ENCODE results near the gene DGKG. TPM values are rescaled to one million over a fixed set of nuclear protein-coding genes. Genes with fewer than 3 reads are reported as not detected.

DGKG gene
- total RNA-seq, 1 experiment from 2014 or later = 0.36 TPM

DNA sequence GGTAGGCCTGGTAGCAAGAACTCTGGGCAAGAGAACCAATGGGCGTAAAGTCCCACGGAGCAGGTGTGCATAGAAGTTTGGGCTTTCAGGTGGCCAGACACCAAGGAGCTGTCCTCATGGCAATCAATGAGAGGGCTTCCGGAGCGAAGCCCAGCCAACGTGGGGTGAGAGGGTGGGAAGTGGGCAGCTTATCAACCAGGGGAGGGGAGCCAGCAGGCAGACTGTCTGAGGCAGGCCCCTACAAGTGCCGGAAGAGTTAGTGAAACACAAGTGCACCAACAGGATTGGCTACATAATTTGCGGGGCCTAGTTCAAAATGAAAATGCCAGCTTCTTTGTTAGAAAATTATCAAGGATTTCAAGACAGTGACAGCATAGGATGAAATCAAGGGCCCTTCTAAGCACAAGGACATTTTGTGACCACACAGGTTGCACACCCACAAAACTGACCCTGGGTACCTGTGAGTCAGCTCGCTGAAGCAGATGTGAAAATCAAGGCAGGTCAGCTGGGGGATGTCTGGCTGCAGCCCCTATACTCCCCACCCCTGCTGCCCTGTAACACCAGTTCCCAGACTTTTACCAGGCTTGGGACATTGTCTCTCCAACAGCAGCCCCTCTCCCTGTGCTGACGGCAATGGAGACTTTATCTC is 151.1 kb downstream of the DGKG start:
- DNase-seq (ENCODE audit: low spot score) = no peak

DNA sequence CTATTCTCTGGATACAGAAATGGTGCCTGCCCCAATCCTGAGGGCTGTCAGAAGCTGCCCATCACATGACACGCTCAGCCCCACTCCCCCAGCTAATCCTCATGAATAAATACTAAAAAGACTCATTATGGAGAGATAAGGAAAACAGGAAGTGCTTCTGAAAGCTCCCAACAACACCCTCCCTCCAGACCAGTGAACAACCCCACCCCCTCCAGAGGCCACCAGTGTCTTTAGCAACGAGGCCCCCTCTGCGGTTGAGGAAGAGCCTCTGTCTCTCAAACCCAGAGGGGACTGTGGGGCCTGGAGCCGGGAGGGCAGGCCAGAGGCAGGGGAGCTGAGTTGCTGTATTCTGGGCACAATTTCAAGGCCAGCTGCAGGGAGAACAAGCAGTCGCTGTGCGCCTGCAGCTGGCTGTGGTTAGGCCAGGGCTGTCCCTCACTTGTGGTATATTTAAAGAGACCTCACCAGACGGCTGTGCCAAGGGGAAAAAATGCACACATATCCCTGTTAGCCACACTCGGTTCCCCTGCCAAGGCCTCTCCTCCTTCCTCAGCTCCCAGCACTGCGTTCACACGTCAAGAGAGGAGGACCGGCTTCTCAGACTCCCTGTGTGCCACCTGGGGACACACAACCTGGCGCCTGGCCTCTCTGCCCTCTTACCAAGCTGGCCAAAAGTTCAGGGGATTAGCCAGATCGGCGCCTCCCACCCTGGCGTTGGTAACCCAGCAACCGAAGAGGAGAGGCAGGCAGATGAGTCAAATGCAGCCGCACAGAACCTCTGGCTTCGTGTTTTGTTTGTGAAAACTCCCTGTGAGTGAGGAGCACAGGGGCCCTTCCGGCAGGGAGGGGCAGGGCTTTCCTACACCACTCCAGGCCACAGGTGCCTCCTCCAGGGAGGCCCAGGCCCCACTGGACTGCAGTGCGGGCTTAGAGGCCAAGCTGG is 152.0 kb downstream of the DGKG start:
- peak; percentile 32 for DNase-seq (ENCODE audit: low spot score)

DNA sequence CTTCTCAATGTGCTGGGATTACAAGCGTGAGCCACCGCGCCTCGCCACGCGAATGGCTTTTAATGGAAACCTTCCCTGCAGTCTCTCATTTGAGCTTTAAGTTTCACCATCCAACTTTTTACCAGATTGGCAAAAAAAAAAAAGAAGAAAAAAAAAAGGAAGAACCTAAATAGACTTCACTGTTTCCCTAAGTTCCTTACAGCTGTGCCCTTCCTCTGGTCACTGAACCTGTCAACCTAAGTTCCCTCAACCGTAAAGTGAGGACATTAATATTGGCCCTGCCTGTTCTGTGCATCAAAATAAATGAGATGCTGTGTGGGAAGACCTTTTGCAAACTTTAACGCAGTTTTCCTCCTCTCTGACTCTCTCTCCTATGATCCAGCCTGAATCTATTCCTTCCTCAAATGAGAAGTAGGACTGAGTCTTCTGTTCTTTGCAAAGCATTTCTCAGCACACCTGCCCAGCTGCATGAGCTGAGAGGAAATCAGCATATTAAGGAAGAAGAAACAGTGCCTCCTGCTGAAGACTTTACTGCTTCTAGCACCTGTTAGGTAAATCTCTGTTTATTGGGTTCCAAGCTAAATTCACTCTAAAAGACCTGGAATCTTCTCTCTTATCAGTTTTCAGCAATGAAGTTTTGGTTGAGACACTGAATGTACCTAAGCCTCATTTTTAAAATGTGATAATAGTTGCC is 153.6 kb downstream of the DGKG start:
- peak; percentile 8 for DNase-seq (ENCODE audit: low spot score)

DNA sequence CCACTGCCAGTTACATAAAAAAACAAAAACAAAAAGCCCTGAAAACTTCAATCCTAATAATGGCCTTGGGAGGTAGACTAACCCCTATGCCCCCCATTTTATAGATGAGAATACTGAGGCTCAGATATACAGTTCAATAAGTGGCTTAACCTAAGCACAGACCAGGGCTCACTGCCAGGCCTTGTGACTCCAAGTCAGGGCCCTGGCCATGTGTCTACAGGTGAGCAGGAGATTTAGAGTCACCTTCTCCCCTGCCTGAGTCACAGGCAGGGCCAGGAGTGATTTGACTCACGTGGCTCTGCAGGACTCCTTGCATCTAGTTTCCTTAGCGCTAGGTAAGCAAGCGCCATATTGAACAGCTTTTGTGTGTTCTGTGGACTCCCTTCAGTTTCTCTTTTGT is 154.5 kb downstream of the DGKG start:
- no peak for DNase-seq (ENCODE audit: low spot score)

DNA sequence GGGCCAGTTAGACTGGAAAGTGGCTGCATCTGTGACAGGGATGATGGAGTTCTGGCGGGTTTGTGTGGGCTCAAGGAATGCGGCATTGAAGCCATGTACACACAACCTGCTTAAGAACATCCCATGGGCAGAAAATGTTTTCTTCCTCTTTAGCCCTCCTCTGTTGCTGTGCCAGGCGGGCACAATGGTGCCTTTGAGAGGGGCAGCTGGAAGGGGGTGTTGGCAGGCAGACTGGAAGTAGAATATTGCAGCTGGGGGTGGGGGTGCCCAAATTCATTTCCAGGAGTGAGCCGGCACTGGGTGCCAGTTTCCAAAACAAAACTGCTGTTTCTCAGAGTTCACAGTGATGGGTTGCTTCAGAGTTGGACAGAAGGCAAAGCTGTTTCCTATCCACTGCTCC is 161.3 kb downstream of the DGKG start:
- no peak for DNase-seq (ENCODE audit: low spot score)

DNA sequence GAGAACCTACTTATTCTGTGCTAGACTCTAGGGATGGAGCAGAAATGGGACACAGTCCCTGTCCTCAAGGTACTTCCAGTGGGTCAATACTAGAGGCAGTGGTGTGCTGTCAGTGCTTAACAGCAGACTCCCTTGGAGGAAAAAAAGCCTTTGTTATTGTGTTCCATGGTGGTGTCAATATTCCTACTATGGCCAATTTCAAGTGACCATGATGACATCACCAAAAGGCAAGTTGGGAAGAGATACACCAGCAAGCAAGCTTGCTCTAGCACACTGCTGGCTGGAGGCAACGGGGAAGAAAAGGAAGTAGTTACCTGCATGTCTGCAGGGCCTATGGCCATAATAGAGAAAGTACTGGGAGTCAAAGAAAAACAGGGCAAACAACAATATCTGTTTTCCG is 163.6 kb downstream of the DGKG start:
- DNase-seq (ENCODE audit: low spot score) = no peak

DNA sequence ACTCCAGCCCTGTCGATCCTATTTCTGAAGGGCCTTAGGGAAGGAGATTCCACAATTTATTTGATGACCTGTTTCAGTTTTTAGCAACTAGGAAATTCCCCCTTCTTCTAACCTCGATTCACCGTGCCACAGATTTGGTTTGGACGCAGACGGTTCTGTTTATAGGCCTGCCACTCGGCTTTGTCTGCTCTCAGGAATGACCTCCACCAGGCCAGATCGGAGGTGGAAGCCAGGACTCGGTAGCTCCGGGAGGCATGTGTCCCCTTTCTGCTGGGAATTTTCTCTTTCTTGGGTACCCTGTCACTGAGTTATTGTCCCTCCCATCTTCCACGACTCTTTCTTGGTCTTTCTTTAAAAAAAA is 167.6 kb downstream of the DGKG start:
- no peak for DNase-seq (ENCODE audit: low spot score)

DNA sequence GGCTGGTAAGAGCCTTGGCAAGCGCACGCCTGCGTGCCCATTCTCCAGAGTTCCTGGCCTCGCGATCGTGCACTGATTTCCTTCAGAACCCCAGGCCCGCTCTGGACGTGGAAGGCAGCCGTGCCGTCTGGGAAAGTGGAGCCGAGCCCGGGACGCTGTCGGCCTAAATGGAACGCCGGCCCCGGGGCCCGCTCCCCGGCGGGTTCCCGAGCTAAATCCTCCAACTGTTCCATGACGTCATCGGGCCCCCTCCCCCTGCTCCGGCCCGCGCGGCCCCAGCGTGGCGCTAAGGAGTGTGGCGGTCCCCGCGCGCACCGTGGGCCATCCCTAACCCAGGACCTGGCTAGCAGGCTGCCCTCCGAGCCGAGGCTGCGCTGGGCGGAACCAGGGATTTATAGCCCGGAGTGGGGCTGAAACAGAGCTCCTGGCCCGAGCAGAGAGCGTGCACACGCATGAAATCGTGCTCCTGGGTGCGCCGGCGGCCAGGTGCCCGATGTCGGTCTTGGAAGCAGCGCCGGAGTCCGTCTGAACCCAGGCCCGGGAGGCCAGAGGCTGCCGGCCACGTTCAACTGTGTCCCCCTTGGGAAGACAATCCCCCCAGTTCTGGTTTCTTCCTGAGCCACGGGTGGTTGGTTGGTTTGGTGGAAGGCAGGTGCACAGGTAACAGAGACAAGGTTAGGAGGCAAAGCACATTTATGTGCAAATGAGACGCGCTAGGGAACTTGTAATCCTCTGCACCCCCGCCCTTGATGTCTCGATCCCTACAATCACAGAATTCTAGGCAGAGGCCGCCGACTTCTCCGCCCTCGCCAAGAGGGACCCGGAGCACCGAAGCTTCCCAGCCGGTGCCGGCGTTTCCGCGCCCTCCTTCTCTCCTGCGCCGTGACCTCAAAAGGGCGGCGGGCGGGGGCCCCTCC is 168.2 kb downstream of the DGKG start:
- no peak for DNase-seq (ENCODE audit: low spot score)

DNA sequence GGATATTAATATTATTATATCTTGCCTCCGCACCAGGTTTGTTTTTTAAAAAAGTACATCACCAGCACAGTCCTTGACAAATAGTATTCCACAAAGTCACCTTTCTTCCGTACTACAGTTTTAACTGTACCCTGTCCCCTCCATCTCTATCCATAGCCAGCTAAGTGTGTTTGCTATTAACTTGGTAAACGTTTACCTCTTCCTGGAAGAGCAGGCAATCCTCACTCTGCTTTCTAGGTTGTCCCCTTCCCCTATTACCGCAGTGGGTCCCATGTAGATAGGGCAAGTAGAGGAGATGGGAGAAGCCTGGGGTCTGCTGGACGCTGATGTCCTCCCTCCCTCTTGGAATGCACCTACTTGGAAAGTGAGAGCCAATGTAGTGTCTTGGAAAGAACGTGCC is 169.2 kb downstream of the DGKG start:
- no peak for DNase-seq (ENCODE audit: low spot score)

DNA sequence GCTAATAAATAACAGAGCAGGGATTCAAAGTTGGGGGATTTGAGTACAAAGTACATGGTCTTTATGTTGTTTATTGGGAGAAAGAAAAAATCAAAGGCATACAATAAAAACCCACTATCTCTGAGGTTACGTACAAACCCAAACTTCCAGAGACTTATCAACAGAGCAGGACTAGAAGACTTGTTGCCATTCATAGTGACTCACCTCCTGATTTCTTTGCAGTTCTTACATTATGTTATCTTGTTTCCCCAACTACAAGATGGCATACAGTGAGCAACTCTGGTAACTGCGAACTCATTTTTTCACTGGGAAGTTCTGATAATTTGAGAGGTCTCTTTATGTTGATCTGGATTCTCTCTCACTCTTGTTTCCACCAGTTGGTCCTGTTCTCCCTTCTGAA is 172.5 kb downstream of the DGKG start:
- no peak for DNase-seq (ENCODE audit: low spot score)

DNA sequence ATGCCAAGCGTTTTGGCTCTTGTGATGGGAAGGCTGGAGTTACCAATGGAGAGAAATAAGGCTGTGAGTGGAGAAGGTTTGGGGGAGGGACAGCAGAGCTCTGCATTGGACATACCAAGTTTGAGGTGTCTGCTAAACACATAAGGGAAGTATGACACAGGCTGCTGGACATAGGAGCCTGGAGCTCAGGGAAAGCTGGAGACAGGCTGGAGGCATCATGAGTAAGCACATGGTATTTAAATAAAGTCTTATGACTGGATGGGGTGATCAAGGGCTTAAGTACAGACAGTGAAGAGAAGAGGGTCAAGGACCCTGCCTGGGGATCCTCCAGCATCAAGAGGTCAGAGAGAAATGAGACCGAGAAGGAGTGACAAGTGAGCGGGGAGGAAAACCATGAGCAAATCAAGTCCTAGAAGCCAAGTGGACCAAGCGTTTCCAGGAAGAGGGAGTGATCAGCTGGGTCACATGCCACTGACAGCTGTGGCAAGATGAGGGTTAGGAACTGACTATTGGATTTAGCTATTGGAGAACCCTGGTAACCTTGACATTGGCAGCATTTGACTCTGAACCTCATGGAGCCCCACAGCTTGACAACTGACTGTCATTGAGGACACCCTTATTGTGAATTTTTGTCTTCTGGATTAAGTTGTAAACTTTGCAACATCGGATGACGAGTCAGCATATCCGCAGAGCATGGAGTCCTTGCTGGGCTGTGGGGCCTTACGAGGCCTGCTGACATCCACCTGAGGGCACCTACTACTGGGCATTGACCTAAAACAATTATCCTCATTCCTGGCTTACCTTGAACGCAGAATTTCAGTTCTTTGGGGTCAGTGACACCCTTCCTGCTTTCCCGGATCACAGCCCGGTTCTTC is 174.4 kb downstream of the DGKG start:
- DNase-seq (ENCODE audit: low spot score) = no peak

DNA sequence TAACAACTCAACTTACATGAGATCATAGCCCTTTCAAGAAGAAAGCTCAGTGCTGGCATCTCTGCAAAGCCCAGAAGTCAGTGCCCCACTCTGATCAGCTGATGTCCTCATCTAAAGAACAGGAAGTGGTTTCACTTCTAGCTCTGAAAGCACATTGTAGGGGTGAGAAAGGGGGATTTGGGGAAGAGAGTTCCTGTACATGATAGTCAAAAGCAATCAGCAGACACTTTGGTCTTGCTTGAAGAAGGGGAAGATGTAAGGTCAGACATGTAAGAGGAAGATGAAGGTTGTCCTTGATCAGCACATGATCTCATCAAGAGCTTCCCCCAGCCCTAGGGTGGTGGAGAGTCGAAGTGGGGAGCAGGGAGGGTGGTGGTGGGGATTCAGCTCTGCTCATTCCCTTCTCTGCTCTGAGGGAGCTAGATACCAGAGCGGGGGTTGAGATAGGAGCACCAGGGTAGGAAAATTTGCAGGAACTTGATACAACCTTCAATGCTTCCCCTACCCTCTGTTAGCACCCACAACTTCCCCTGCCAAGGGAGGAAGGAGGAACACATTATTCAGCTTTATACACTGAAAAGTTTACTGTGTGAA is 176.7 kb downstream of the DGKG start:
- DNase-seq (ENCODE audit: low spot score) = no peak

DNA sequence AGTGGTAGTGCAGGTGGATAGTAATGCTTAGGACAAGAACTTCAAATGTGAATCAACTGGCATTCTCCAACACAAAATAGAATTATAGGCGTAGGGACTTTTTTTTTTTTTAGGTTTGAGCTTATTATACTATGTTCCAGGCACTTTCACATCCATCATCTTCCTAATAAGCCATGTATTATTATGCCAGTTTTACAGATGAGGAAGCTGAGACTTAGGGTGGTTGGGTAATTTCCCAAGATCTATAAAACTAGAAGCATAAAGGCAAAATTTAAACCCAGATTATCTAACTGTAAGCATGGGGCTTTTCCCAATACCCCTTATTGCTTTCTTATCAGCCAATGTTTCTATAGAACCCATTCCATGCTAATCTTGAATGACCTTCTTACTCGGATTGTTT is 178.0 kb downstream of the DGKG start:
- no peak for DNase-seq (ENCODE audit: low spot score)

DNA sequence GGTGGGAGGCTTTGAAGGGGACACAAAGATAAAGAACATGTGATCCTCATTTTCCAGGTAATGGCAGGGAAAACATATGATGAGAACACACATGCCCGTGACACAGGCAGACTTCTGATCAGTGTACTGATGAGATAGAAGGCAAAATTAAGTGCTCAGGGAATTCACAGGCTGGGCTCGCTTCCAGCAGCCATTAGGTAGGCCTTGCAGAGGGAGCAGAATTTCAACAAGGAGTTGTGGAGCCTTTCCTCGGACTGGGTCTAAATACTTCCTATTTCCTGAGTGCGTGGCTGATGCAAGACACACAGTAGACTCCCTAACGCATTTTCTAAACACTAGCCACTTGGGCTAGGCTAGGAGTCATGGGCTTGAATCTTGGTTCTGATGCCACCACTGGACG is 179.2 kb downstream of the DGKG start:
- DNase-seq (ENCODE audit: low spot score) = no peak

DNA sequence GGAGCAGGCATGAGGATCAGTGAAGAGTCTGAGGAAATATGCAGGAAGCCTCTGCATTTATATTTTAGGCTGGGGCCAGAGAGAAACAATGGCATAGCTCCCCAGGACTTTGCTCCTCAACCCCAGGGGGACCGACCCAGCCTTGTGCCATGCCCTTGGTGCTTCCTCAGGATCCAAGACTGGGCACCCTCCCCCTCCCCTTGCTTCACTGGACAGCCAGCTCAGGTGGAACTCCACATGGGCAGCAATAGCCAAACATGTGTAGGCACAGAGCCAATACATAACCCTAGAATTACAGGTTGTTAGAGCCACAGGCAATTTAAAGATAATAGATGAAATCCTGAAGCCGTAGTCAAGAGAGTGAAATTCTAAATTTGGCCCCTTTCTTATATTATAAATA is 180.1 kb downstream of the DGKG start:
- no peak for DNase-seq (ENCODE audit: low spot score)

DNA sequence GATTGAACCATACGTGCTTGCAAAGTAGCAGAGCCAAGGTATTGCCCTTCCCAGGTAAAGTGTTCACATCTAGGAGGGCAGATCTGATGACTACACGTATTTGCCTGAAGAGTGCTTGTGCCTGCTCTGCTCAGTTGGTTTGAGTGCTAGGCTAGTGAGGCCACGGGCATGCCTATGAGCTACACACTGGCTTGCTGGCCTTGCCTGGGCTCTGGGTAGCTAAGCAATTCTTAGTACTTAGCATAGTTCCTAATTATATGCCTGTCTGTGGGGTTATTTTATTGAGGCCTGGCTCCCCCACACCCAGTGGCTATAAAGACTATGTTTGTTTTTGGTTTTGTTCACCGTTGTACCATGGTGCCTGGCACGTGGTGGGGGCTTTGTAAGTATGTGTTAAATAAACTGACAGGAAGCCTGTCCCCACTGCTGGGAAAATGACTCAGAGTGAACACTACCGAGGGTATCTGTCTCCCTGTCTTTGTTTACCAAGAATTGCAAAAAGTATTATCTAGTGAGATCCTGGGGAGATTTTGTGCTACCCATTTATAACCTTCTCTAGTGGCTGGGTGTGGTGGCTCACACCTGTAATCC is 181.0 kb downstream of the DGKG start:
- DNase-seq (ENCODE audit: low spot score) = no peak

DNA sequence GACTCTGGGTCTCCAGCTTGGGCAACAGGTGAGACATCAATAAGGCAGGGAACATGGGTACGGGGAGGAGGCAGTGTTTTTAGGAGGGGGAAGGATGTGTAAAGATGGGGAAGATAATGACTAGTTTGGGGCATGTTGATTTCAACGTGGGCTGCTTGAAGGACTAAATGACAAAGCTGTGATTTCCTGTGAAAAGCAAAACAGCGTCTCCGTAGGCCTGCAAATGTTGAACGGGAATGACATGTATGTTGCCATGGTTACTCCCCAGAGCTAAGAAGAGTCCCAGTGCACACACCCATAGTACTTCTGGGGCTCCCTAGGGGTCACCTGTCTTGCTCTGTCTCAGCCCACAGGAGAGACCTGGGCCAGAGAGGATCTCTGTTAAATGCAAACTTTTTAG is 181.9 kb downstream of the DGKG start:
- DNase-seq (ENCODE audit: low spot score) = no peak

DNA sequence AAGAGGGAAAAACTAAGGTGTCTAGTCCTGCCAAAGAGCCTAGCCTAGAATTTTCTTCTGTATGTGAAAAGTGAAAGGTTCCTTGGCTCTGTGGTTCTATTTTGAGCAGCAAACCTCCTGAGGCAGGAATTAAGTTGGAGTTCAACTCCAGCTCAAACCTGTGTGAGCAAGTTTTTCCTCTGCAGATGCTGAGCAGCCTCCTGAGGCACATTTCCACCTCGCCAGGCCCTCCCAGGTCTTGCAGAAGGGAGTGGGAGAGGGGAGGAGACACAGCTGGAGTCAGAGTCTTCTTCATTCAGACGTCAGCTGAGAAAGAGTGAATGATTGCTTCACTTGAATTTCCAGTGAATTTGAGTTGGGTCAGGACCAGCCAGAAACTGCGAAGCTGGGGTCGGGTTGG is 183.6 kb downstream of the DGKG start:
- DNase-seq (ENCODE audit: low spot score) = no peak

DNA sequence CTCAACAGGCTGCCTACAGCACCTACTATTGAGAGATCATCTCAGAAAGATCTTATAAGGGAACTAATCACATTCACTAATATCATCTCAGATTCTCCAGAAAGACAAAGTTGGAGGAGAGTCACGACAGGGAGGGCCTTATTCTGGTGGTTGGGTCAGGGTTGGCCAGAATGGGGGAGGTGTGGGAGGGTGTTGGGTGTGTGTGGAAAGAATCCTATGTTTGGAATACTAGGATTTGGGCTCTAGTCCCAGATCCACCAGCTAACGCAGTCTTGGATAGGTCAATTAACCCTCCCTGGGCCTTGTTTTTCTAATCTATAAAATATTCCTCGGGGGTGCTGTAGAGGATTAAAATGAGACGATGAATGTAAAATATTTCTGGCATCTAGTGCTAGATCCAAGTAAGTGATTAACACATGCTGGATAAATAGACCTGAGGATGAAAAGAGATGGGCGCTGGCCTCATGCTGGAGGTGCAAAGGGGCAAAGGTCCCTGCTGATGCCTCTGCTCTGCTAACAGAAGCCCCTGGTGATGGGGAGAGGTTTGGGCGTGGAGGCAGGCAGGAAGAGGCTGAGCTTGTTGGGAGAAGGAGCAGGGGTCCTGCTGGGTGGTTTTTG is 185.6 kb downstream of the DGKG start:
- DNase-seq (ENCODE audit: low spot score) = no peak

All from HT-29 (cell line).